Hair follicular keratinocyte (primary cell): Measurements from ENCODE around the gene RANBP10. TPM values are rescaled to one million over a fixed set of nuclear protein-coding genes. Genes with fewer than 3 reads are reported as not detected.

ENCODE experiments used
- total RNA-seq: library from RNA; depleted of rRNA; stranded (reverse); fragments of >200 nt; gene quantifications from 2 replicates; pipeline ENCODE4 v1.2.3, GENCODE V29; 2015

RANBP10 gene
- 3.7 TPM in 2 replicates for total RNA-seq

GRCh38 chr16:67806428-67807147 is at the start of gene RANBP10, which contains the start of gene TSNAXIP1:
Gene RANBP10 (minus strand): TSS chr16:67806560. CDS start chr16:67806536, 24 bp downstream.
Gene TSNAXIP1 (plus strand): TSS chr16:67806889. CDS start chr16:67807150, 261 bp downstream.

GRCh38 chr16:67847064-67847861 is 40.9 kb upstream of the RANBP10 start, which contains the start of gene CENPT:
Gene CENPT (minus strand): TSS chr16:67847693. CDS start chr16:67833859, 13,834 bp downstream.

GRCh38 chr16:67846320-67847063 is 40.1 kb upstream of the RANBP10 start, which contains the start of gene NUTF2:
Gene NUTF2 (plus strand): TSS chr16:67846933. CDS start chr16:67865131, 18,198 bp downstream.

GRCh38 chr16:67841816-67842508 is 35.6 kb upstream of the RANBP10 start, which contains the start of gene THAP11:
Gene THAP11 (plus strand): TSS chr16:67842320. CDS start chr16:67842555, 235 bp downstream.

GRCh38 chr16:67719048-67719777 is 87.1 kb downstream of the RANBP10 start, which contains the start of gene GFOD2:
Gene GFOD2 (minus strand): TSS chr16:67719316. CDS start chr16:67685715, 33,601 bp downstream.

Other genes starting within 250 kb of the RANBP10 start
- gene CTCF, start 244.0 kb downstream of the RANBP10 start, total RNA-seq, result 15.9 and 18.6 TPM in 2 replicates
- 0.08 and 0.16 TPM in 2 replicates for gene CARMIL2, start 161.4 kb downstream of the RANBP10 start, total RNA-seq
- 26.6 and 53.2 TPM in 2 replicates for gene ACD, start 146.3 kb downstream of the RANBP10 start, total RNA-seq
- gene PARD6A, start 145.6 kb downstream of the RANBP10 start, total RNA-seq, result 0.19 and 3.1 TPM in 2 replicates
- gene ENKD1, start 139.8 kb downstream of the RANBP10 start, total RNA-seq, result 13.4 and 14.6 TPM in 2 replicates
- 1.9 and 2.0 TPM in 2 replicates for gene C16orf86, start 139.7 kb downstream of the RANBP10 start, total RNA-seq
- 14.8 and 18.4 TPM in 2 replicates for gene GFOD2, start 87.2 kb downstream of the RANBP10 start, total RNA-seq
- gene TSNAXIP1, start 329 bp upstream of the RANBP10 start, total RNA-seq, result 0.30 TPM in 1 of 2 replicates, not detected in the other
- gene THAP11, start 35.8 kb upstream of the RANBP10 start, total RNA-seq, result 28.3 and 57.1 TPM in 2 replicates
- gene NUTF2, start 40.4 kb upstream of the RANBP10 start, total RNA-seq, result 313 and 331 TPM in 2 replicates
- gene CENPT, start 41.1 kb upstream of the RANBP10 start, total RNA-seq, result 18.8 and 19.5 TPM in 2 replicates
- 42.2 and 43.0 TPM in 2 replicates for gene EDC4, start 66.5 kb upstream of the RANBP10 start, total RNA-seq
- not detected in 2 replicates for gene NRN1L, start 78.3 kb upstream of the RANBP10 start, total RNA-seq
- 6.2 and 7.4 TPM in 2 replicates for gene PSKH1, start 86.7 kb upstream of the RANBP10 start, total RNA-seq
- 0.23 and 1.4 TPM in 2 replicates for gene CTRL, start 125.3 kb upstream of the RANBP10 start, total RNA-seq
- 28.8 and 33.7 TPM in 2 replicates for gene PSMB10, start 130.3 kb upstream of the RANBP10 start, total RNA-seq
- gene LCAT, start 137.6 kb upstream of the RANBP10 start, total RNA-seq, result 6.0 and 9.6 TPM in 2 replicates
- gene SLC12A4, start 162.1 kb upstream of the RANBP10 start, total RNA-seq, result 40.9 and 54.0 TPM in 2 replicates
- gene DPEP3, start 173.9 kb upstream of the RANBP10 start, total RNA-seq, result 0.27 TPM in 1 of 2 replicates, not detected in the other
- gene DPEP2, start 192.9 kb upstream of the RANBP10 start, total RNA-seq, result not detected in 2 replicates
- not detected in 2 replicates for gene DPEP2NB, start 209.4 kb upstream of the RANBP10 start, total RNA-seq
- gene DDX28, start 216.7 kb upstream of the RANBP10 start, total RNA-seq, result 7.2 and 9.6 TPM in 2 replicates
- 27.6 and 45.1 TPM in 2 replicates for gene DUS2, start 216.7 kb upstream of the RANBP10 start, total RNA-seq